ENCODE measurements around the gene MARS1. TPM values are rescaled to one million over a fixed set of nuclear protein-coding genes. Genes with fewer than 3 reads are reported as not detected.

Gene MARS1
- total RNA-seq, 2 experiments from 2014 or later: 389 to 583 TPM

Small RNA genes lying within 50 kb of the gene (microRNA-seq; reads per million reads assigned to microRNA genes)
- gene MIR616 (ENCODE audit: borderline replicate concordance) (5.6 reads per million, percentile 18 among the genes with 10 or more reads in this experiment), gene MIR6758 (ENCODE audit: borderline replicate concordance) (1.1 reads per million)

Other genes with a start within 250 kb of the MARS1 start
- 1 to 10 TPM; 2.5 to 2.8 TPM for gene STAC3, start 236.9 kb upstream of the MARS1 start, total RNA-seq
- gene R3HDM2, start 57.0 kb upstream of the MARS1 start, total RNA-seq: 10 to 100 TPM; 45.9 to 52.5 TPM
- gene INHBC, start 53.3 kb upstream of the MARS1 start, total RNA-seq: not detected
- 1 to 10 TPM; 1.2 to 1.5 TPM for gene INHBE, start 32.8 kb upstream of the MARS1 start, total RNA-seq
- gene GLI1, start 28.3 kb upstream of the MARS1 start, total RNA-seq: under 1 TPM; 0.40 to 0.73 TPM
- gene ARHGAP9, start 8.2 kb upstream of the MARS1 start, total RNA-seq: 100 to 1,000 TPM in 1 of 2 experiments, 10 to 100 TPM in 1; 77.7 to 101 TPM
- 10 to 100 TPM; 31.2 to 32.2 TPM for gene DDIT3, start 32.4 kb downstream of the MARS1 start, total RNA-seq
- gene MBD6, start 34.8 kb downstream of the MARS1 start, total RNA-seq: 10 to 100 TPM; 31.3 to 43.6 TPM
- gene DCTN2, start 59.1 kb downstream of the MARS1 start, total RNA-seq: 10 to 100 TPM; 69.7 to 81.2 TPM
- 1 to 10 TPM; 1.3 to 1.4 TPM for gene KIF5A, start 62.0 kb downstream of the MARS1 start, total RNA-seq
- gene PIP4K2C, start 103.1 kb downstream of the MARS1 start, total RNA-seq: 10 to 100 TPM; 12.1 to 14.9 TPM
- gene DTX3, start 116.8 kb downstream of the MARS1 start, total RNA-seq: 10 to 100 TPM; 16.7 to 17.0 TPM
- 1 to 10 TPM; 2.2 to 2.6 TPM for gene ARHGEF25, start 123.4 kb downstream of the MARS1 start, total RNA-seq
- 1 to 10 TPM; 1.4 to 1.5 TPM for gene B4GALNT1, start 145.1 kb downstream of the MARS1 start, total RNA-seq
- gene OS9, start 206.1 kb downstream of the MARS1 start, total RNA-seq: 10 to 100 TPM; 61.7 to 63.2 TPM

All from activated CD4-positive, alpha-beta T cell treated with anti-CD3 and anti-CD28 coated beads for 36 hours (primary cell).